ENCODE data around the gene CWC27. TPM values are rescaled to one million over a fixed set of nuclear protein-coding genes. Genes with fewer than 3 reads are reported as not detected.
A peak's percentile ranks its signal among the peaks of the same experiment; 100 is the strongest.
"Not testable (repeated sequence)": the region's sequence is repeated elsewhere in the genome, so short reads cannot be mapped to it uniquely, and the experiment has no call there.

The CWC27 gene
- total RNA-seq, 4 donors from 2014 or later: 8.8 to 38.1 (median 17.6) TPM

DNA sequence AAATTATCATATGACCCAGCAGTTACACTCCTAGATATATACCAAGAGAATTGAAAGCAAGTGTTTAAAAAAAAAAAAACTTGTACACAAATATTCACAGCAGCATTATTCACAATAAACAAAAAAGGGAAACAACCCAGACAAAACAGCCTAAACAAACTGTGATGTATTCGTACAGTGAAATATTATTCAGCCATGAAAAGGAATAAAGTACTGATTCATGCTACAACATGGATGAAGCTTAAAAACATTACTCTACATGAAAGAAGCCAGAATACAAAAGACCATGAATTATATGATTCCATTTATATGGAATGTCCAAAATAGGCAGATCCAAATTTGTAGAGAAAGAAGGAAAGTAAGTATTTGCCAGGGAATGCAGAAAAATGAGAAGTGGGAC lies 161.1 kb downstream of the CWC27 start:
- Histone ChIP-seq H3K36me3 (peaks cover 0 to 20% (median 0%) of the 10 kb centered on the region in 3 donors), H3K27ac (no peak overlapping the region), H3K4me1 (no peaks in the 10 kb centered on the region), H3K9me3 (no peaks in the 10 kb centered on the region), H3K27me3 (no peaks in the 10 kb centered on the region), H3K4me3 (no peak overlapping the region)
- TF ChIP-seq, protein P1, sequence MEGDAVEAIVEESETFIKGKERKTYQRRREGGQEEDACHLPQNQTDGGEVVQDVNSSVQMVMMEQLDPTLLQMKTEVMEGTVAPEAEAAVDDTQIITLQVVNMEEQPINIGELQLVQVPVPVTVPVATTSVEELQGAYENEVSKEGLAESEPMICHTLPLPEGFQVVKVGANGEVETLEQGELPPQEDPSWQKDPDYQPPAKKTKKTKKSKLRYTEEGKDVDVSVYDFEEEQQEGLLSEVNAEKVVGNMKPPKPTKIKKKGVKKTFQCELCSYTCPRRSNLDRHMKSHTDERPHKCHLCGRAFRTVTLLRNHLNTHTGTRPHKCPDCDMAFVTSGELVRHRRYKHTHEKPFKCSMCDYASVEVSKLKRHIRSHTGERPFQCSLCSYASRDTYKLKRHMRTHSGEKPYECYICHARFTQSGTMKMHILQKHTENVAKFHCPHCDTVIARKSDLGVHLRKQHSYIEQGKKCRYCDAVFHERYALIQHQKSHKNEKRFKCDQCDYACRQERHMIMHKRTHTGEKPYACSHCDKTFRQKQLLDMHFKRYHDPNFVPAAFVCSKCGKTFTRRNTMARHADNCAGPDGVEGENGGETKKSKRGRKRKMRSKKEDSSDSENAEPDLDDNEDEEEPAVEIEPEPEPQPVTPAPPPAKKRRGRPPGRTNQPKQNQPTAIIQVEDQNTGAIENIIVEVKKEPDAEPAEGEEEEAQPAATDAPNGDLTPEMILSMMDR (IDR thresholded peaks at IDR 0.05): no peak
- TF ChIP-seq EP300 (IDR thresholded peaks at IDR 0.05) (no peak), POLR2A (IDR thresholded peaks at IDR 0.05) (no peak)
- DNase-seq (ENCODE audit: low spot score in 2 of 2): no peak
- 95 to 97% methylated on average over 1 of the region's 1 CpG for WGBS, 2 donors

DNA sequence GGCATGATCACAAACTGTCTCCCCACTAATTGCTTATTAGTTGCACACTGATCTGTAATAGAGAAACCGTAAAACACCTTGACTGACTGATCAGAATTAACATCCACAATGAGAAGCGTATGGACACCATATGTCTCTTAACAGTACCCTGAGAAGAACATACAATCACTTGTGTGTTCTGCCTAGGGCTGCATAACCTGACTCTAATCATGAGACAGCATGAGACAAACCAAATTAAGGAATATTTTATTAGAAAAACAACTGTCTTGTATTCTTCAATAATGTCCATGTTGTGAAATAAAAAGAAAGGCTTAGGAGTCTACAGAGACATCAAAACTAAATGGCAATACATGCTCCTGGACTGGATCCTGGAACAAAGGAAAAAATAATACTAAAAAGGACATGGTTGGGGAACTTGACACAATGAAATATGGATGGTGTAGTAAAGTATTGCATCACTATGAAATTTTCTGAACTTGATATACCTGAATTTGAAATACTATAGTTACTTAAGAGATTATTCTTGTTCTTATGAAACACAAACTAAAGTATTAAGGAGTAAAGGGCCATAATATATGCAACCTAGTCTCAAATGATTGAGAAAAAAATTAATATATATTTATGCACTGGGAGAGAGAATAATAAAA lies 162.1 kb downstream of the CWC27 start:
- TF ChIP-seq, protein P1 (IDR thresholded peaks at IDR 0.05): no peak
- TF ChIP-seq POLR2A (IDR thresholded peaks at IDR 0.05) (no peak), EP300 (IDR thresholded peaks at IDR 0.05) (no peak)
- H3K36me3 ChIP-seq: peaks cover 0 to 20% (median 0%) of the 10 kb centered on the region in 3 donors
- no peaks in the 10 kb centered on the region for H3K4me1 ChIP-seq
- no peak for DNase-seq (ENCODE audit: low spot score in 2 of 2)
- H3K4me3 ChIP-seq: no peak overlapping the region
- H3K9me3 ChIP-seq: peaks cover 0 to 1% (median 0%) of the 10 kb centered on the region in 4 donors
- H3K27me3 ChIP-seq: no peaks in the 10 kb centered on the region
- 95 to 97% methylated on average over 2 of the region's 2 CpGs for WGBS, 2 donors
- H3K27ac ChIP-seq: no peak overlapping the region

DNA sequence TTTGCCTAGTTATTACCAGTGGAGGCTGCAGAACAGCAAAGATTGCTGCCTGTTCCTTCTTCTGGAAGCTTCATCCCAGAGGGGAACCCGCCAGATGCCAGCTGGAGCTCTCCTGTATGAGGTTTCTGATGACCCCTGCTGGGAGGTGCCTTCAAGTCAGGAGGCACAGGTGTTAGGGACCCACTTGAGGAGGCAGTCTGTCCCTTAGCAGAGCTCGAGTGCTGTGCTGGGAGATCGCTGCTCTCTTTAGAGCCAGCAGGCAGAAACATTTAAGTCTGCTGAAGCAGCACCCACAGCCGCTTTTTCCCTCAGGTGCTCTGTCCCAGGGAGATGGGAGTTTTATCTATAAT lies 170.7 kb downstream of the CWC27 start:
- H3K27ac ChIP-seq; DNase-seq (ENCODE audit: low spot score in 2 of 2); H3K27me3 ChIP-seq: not testable (repeated sequence)
- WGBS, 2 donors: 79 to 82% methylated on average over 4 of the region's 4 CpGs
- H3K4me3 ChIP-seq: peak overlapping the region in 1 of 4 donors; percentile 22
- peaks cover 0 to 12% (median 0%) of the 10 kb centered on the region in 3 donors for H3K36me3 ChIP-seq
- peaks cover 0 to 20% (median 6%) of the 10 kb centered on the region in 4 donors for H3K9me3 ChIP-seq
- H3K4me1 ChIP-seq: peaks cover 0 to 16% (median 0%) of the 10 kb centered on the region in 4 donors

DNA sequence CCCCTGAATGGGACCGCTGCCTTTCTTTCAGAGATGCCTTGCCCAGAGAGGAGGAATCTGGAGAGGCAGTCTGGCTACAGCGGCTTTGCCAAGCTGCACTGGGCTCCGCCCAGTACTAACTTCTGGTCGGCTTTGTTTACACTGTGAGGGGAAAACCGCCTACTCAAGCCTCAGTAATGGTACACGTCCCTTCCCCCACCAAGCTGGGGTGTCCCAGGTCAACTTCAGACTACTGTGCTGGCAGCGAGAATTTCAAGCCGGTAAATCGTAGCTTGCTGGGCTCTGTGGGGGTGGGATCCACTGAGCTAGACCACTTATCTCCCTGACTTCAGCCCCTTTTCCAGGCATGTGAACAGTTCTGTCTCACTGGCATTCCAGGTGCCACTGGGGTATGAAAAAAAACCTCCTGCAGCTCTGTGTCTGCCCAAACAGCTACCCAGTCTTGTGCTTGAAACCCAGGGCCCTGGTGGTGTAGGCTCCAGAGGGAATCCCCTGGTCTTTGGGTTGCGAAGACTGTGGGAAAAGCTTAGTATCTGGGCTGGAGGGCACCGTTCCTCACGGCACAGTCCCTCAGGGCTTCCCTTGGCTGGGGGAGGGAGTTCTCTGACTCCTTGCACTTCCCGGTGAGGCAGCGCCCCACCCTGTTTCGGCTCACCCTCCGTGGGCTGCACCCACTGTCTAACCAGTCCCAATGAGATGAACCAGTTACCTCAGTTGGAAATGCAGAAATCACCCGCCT lies 171.2 kb downstream of the CWC27 start:
- Histone ChIP-seq H3K4me1 (peaks cover 0 to 16% (median 0%) of the 10 kb centered on the region in 4 donors), H3K9me3 (peaks cover 0 to 20% (median 6%) of the 10 kb centered on the region in 4 donors), H3K36me3 (peaks cover 0 to 8% (median 0%) of the 10 kb centered on the region in 3 donors), H3K27ac (no peak overlapping the region), H3K4me3 (peak overlapping the region in 1 of 4 donors; percentile 22), H3K27me3 (no peaks in the 10 kb centered on the region)
- no peak for DNase-seq (ENCODE audit: low spot score in 2 of 2)
- 51 to 70% methylated on average over 16 of the region's 17 CpGs for WGBS, 2 donors
- no peak for TF ChIP-seq EP300 (IDR thresholded peaks at IDR 0.05)
- TF ChIP-seq, protein P1 (IDR thresholded peaks at IDR 0.05): no peak
- TF ChIP-seq POLR2A (IDR thresholded peaks at IDR 0.05): no peak

DNA sequence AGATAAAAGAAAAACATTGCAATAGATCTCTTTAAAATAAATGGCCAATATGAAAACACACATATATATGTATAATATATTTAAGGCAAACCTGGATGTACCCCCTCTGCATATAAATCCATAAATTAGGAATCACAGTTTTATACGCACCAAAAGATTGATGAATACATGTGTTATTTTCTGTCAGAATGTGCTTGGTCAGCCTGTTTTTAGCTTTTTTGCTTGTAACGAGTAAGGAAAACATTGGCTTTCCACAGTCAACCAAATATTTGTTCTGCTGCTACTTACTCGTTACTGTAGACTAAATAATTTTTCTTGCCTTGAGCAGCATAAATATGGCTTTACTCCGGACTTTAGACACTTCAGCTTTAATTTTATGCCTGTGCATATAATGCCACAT lies 173.7 kb downstream of the CWC27 start:
- H3K9me3 ChIP-seq: peaks cover 0 to 2% (median under 1%) of the 10 kb centered on the region in 4 donors
- H3K27me3 ChIP-seq: no peaks in the 10 kb centered on the region
- WGBS, 2 donors: 52 to 65% methylated on average over 4 of the region's 4 CpGs
- H3K36me3 ChIP-seq: no peaks in the 10 kb centered on the region
- TF ChIP-seq EP300 (IDR thresholded peaks at IDR 0.05) (no peak), POLR2A (IDR thresholded peaks at IDR 0.05) (no peak)
- TF ChIP-seq, protein P1 (IDR thresholded peaks at IDR 0.05): no peak
- H3K4me1 ChIP-seq: peaks cover 0 to 16% (median 0%) of the 10 kb centered on the region in 4 donors
- H3K27ac ChIP-seq: no peak overlapping the region
- H3K4me3 ChIP-seq: no peak overlapping the region
- DNase-seq (ENCODE audit: low spot score in 2 of 2): no peak
